ENCODE measurements around the gene TMEM175.

GRCh38 chr4:915595-915994 is 16.7 kb upstream of the TMEM175 start:
- TF ChIP-seq, protein P1, sequence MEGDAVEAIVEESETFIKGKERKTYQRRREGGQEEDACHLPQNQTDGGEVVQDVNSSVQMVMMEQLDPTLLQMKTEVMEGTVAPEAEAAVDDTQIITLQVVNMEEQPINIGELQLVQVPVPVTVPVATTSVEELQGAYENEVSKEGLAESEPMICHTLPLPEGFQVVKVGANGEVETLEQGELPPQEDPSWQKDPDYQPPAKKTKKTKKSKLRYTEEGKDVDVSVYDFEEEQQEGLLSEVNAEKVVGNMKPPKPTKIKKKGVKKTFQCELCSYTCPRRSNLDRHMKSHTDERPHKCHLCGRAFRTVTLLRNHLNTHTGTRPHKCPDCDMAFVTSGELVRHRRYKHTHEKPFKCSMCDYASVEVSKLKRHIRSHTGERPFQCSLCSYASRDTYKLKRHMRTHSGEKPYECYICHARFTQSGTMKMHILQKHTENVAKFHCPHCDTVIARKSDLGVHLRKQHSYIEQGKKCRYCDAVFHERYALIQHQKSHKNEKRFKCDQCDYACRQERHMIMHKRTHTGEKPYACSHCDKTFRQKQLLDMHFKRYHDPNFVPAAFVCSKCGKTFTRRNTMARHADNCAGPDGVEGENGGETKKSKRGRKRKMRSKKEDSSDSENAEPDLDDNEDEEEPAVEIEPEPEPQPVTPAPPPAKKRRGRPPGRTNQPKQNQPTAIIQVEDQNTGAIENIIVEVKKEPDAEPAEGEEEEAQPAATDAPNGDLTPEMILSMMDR (IDR thresholded peaks at IDR 0.05), result no peak
- no peak for TF ChIP-seq EZH2 (IDR thresholded peaks at IDR 0.05; ENCODE audit: borderline replicate concordance, insufficient read depth, low read depth, low read length, poor library complexity, severe bottlenecking)
